ENCODE results near the gene FOXO1. TPM values are rescaled to one million over a fixed set of nuclear protein-coding genes. Genes with fewer than 3 reads are reported as not detected.

FOXO1 gene
- total RNA-seq, 1 donor: 7.6 TPM

DNA sequence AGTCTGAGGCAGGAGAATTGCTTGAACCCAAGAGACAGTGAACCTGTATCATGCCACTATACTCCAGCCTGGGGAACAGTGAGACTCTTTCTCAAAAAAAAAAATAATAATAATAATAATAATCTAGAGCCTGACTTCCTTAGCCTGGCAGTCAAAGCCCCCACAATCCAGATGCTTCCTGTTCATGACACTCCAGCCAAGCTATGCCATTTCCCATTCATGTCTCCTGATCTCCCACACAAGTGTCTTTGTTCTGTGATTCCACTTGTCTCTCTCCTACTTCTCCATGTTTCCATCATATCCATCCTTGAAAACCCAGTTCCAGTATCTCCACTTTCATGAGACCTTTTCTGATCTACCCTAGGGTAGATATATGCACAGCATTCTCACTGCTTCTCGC lies 150.7 kb downstream of the FOXO1 start:
- Histone ChIP-seq H3K4me2 (ENCODE audit: insufficient read depth, low read length) (no peak overlapping the region), H4K20me1 (ENCODE audit: insufficient read depth, low read length) (no peaks in the 10 kb centered on the region), H3K79me2 (ENCODE audit: insufficient read depth, low read length) (no peaks in the 10 kb centered on the region), H3K27me3 (ENCODE audit: insufficient read depth, low read length) (no peaks in the 10 kb centered on the region), H3K27ac (ENCODE audit: low read depth, low read length) (no peak overlapping the region), H3K36me3 (ENCODE audit: insufficient read depth, low read length) (no peaks in the 10 kb centered on the region), H3K9me3 (ENCODE audit: low read depth, low read length) (no peaks in the 10 kb centered on the region), H2AFZ (ENCODE audit: low read length) (no peak overlapping the region), H3K4me1 (ENCODE audit: insufficient read depth, low read length) (no peaks in the 10 kb centered on the region), H3K4me3 (ENCODE audit: insufficient read depth, low read length) (no peak overlapping the region)
- TF ChIP-seq, protein P1, sequence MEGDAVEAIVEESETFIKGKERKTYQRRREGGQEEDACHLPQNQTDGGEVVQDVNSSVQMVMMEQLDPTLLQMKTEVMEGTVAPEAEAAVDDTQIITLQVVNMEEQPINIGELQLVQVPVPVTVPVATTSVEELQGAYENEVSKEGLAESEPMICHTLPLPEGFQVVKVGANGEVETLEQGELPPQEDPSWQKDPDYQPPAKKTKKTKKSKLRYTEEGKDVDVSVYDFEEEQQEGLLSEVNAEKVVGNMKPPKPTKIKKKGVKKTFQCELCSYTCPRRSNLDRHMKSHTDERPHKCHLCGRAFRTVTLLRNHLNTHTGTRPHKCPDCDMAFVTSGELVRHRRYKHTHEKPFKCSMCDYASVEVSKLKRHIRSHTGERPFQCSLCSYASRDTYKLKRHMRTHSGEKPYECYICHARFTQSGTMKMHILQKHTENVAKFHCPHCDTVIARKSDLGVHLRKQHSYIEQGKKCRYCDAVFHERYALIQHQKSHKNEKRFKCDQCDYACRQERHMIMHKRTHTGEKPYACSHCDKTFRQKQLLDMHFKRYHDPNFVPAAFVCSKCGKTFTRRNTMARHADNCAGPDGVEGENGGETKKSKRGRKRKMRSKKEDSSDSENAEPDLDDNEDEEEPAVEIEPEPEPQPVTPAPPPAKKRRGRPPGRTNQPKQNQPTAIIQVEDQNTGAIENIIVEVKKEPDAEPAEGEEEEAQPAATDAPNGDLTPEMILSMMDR (IDR thresholded peaks at IDR 0.05; ENCODE audit: extremely low read depth, low read depth, low read length): no peak
- no peak for DNase-seq (ENCODE audit: insufficient read length, low spot score, missing footprints)

DNA sequence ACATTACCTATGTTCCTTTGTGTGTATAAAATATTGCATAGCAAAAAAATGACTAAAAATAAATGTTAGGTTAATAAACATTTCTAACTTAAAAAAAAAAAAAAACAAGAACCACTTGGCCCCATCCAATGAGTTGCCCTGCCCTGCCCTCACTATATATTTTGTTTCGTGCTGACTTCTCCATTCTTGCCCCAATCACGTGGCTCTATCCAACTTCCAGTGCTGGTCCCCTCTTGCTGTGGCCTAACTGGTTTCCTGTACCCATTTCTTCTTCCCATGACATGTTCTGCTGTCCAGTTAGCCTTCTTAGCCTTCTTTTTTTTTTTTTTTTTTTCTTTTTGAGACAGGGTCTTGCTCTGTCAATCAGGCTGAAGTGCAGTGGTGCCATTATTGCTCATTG lies 151.6 kb downstream of the FOXO1 start:
- Histone ChIP-seq H3K4me1 (ENCODE audit: insufficient read depth, low read length) (no peaks in the 10 kb centered on the region), H3K4me3 (ENCODE audit: insufficient read depth, low read length) (no peak overlapping the region), H3K27ac (ENCODE audit: low read depth, low read length) (no peak overlapping the region), H3K4me2 (ENCODE audit: insufficient read depth, low read length) (no peak overlapping the region), H4K20me1 (ENCODE audit: insufficient read depth, low read length) (no peaks in the 10 kb centered on the region), H3K36me3 (ENCODE audit: insufficient read depth, low read length) (no peaks in the 10 kb centered on the region), H3K9me3 (ENCODE audit: low read depth, low read length) (no peaks in the 10 kb centered on the region), H3K27me3 (ENCODE audit: insufficient read depth, low read length) (no peaks in the 10 kb centered on the region), H2AFZ (ENCODE audit: low read length) (no peak overlapping the region), H3K79me2 (ENCODE audit: insufficient read depth, low read length) (no peaks in the 10 kb centered on the region)
- TF ChIP-seq, protein P1 (IDR thresholded peaks at IDR 0.05; ENCODE audit: extremely low read depth, low read depth, low read length): no peak
- no peak for DNase-seq (ENCODE audit: insufficient read length, low spot score, missing footprints)

DNA sequence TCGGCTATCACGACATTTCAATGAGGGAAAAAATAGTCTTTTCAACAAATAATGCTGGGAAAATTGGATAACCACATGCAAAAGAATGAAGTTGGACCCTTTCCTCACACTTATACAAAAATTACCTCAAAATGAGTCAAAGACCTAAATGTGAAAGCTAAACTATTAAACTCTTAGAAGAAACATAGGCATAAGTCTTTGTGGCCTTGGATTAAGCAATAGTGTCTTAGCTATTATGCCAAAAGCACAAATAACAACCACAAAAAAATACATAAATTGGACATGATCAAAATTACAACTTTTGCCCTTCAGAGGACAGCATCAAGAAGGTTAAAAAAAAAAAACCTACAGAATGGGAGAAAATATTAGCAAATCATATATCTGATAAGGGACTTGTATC lies 156.6 kb downstream of the FOXO1 start:
- Histone ChIP-seq H3K4me3 (ENCODE audit: insufficient read depth, low read length) (no peak overlapping the region), H3K9me3 (ENCODE audit: low read depth, low read length) (no peaks in the 10 kb centered on the region), H4K20me1 (ENCODE audit: insufficient read depth, low read length) (no peaks in the 10 kb centered on the region), H3K4me2 (ENCODE audit: insufficient read depth, low read length) (no peak overlapping the region), H2AFZ (ENCODE audit: low read length) (no peak overlapping the region), H3K27me3 (ENCODE audit: insufficient read depth, low read length) (no peaks in the 10 kb centered on the region), H3K27ac (ENCODE audit: low read depth, low read length) (no peak overlapping the region), H3K4me1 (ENCODE audit: insufficient read depth, low read length) (peaks cover 4% of the 10 kb centered on the region), H3K79me2 (ENCODE audit: insufficient read depth, low read length) (no peaks in the 10 kb centered on the region), H3K36me3 (ENCODE audit: insufficient read depth, low read length) (no peaks in the 10 kb centered on the region)
- TF ChIP-seq, protein P1 (IDR thresholded peaks at IDR 0.05; ENCODE audit: extremely low read depth, low read depth, low read length): no peak
- DNase-seq (ENCODE audit: insufficient read length, low spot score, missing footprints): no peak

DNA sequence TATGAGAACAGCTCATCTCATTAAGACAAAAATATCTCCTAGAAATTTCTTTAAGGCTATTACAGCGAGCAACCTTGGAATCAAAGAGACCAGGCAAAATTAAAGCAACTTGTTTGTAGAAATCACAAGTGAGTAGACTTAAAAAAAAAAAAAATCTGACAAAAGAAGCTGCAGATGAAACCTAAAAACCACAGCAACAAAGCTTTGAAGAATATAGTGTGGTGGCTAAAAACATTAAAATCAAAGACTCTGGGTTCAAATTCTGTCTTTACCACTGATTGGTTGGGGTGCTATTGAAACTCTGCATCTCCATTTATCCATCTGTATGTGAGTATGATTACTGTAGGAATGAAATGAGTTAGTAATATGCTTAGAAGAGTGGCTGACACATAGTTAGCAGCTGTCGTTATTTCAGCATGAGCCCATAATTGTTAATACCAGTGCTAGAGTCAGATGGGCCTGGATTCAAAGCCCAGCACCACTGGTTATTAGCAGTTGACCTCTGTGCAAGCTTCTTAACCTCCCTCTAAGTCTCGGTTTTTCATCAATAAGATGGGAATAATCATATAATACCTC lies 157.6 kb downstream of the FOXO1 start:
- no peak overlapping the region for H3K4me3 ChIP-seq (ENCODE audit: insufficient read depth, low read length)
- no peak overlapping the region for H3K4me2 ChIP-seq (ENCODE audit: insufficient read depth, low read length)
- H3K36me3 ChIP-seq (ENCODE audit: insufficient read depth, low read length): no peaks in the 10 kb centered on the region
- H2AFZ ChIP-seq (ENCODE audit: low read length): no peak overlapping the region
- no peaks in the 10 kb centered on the region for H4K20me1 ChIP-seq (ENCODE audit: insufficient read depth, low read length)
- H3K4me1 ChIP-seq (ENCODE audit: insufficient read depth, low read length): peaks cover 11% of the 10 kb centered on the region
- no peaks in the 10 kb centered on the region for H3K27me3 ChIP-seq (ENCODE audit: insufficient read depth, low read length)
- DNase-seq (ENCODE audit: insufficient read length, low spot score, missing footprints): no peak
- H3K79me2 ChIP-seq (ENCODE audit: insufficient read depth, low read length): no peaks in the 10 kb centered on the region
- TF ChIP-seq, protein P1 (IDR thresholded peaks at IDR 0.05; ENCODE audit: extremely low read depth, low read depth, low read length): no peak
- H3K9me3 ChIP-seq (ENCODE audit: low read depth, low read length): no peaks in the 10 kb centered on the region
- H3K27ac ChIP-seq (ENCODE audit: low read depth, low read length): peak overlapping the region; percentile 49
